SK-N-SH (cell line): ENCODE results near the gene TRPM2. TPM values are rescaled to one million over a fixed set of nuclear protein-coding genes. Genes with fewer than 3 reads are reported as not detected.

ENCODE experiments used
- CTCF ChIA-PET: fragments of 300-600, 350-600 bp; formaldehyde crosslinking; extraction: SDS; loops from one replicate; lab custom pipeline; 2021; lab: Yijun Ruan, JAX
- POLR2A ChIA-PET: fragments of 350-600 bp; sonication (Branson Sonifier 250); formaldehyde crosslinking; extraction: SDS; loops from one replicate; lab custom pipeline; 2020; ENCODE audit warnings: antibody characterized with exemption, inconsistent platforms; lab: Yijun Ruan, JAX
- DNase-seq: peaks from one replicate; pipeline ENCODE4 v3.0.0; 2012
- H2AFZ ChIP-seq: fragments of 200-600 bp; sonication (generic); 2 replicates; pipeline ENCODE4 v1.8.1; 2016; ENCODE audit warnings: antibody characterized with exemption, mild to moderate bottlenecking, low read depth
- H3F3A ChIP-seq: fragments of 200-600 bp; sonication (generic); replicated peaks from 2 replicates; pipeline ENCODE3; 2016; ENCODE audit warnings: antibody characterized with exemption, mild to moderate bottlenecking; ENCODE audit not compliant: insufficient read depth
- H3K27ac ChIP-seq, 2 experiments: fragments of 200-500 bp in 1 of 2; fragments of 200-600 bp in 1 of 2; sonication (Bioruptor generic) in 1 of 2; sonication (generic), shearing (Covaris generic) in 1 of 2; 2 replicates each; pipeline versions ENCODE4 v1.5.1 to v1.6.1; 2014 to 2016; ENCODE audit warnings: low read depth in 2 of 2, inconsistent platforms in 1 of 2, low read length in 1 of 2, mild to moderate bottlenecking in 1 of 2, mixed read lengths in 1 of 2
- H3K27me3 ChIP-seq: fragments of 200-600 bp; sonication (generic), shearing (Covaris generic); 2 replicates; pipeline ENCODE4 v1.6.1; 2016; ENCODE audit warnings: mixed run types; ENCODE audit not compliant: insufficient read depth
- H3K36me3 ChIP-seq, 2 experiments: fragments of 200-500 bp in 1 of 2; fragments of 200-600 bp in 1 of 2; sonication (Bioruptor generic) in 1 of 2; sonication (generic) in 1 of 2; replicated peaks in 1 of 2; 2 replicates each; pipeline versions ENCODE3 to v1.5.1; 2014 to 2016; ENCODE audit warnings: low read length in 1 of 2, mild to moderate bottlenecking in 1 of 2; ENCODE audit not compliant: insufficient read depth in 2 of 2, control insufficient read depth in 1 of 2
- H3K4me1 ChIP-seq, 2 experiments: fragments of 200-500 bp in 1 of 2; fragments of 200-600 bp in 1 of 2; sonication (Bioruptor generic) in 1 of 2; sonication (generic), shearing (Covaris generic) in 1 of 2; 2 replicates each; pipeline versions ENCODE4 v1.5.1 to v1.6.1; 2014 to 2016; ENCODE audit warnings: low read depth in 1 of 2, low read length in 1 of 2, mixed run types in 1 of 2; ENCODE audit not compliant: insufficient read depth in 2 of 2, control insufficient read depth in 1 of 2
- H3K4me2 ChIP-seq: fragments of 200-600 bp; sonication (generic), shearing (Covaris generic); 2 replicates; pipeline ENCODE4 v1.6.1; 2017; ENCODE audit warnings: mixed run types
- H3K4me3 ChIP-seq, 2 experiments: fragments of 200-500 bp in 1 of 2; fragments of 200-600 bp in 1 of 2; sonication (Bioruptor generic) in 1 of 2; sonication (generic), shearing (Covaris generic) in 1 of 2; 2 replicates each; pipeline versions ENCODE4 v1.5.1 to v1.8.1; 2014 to 2016; ENCODE audit warnings: low read depth in 2 of 2, inconsistent platforms in 1 of 2, low read length in 1 of 2, mild to moderate bottlenecking in 1 of 2, mixed read lengths in 1 of 2, moderate library complexity in 1 of 2
- H3K79me2 ChIP-seq: fragments of 200-600 bp; sonication (generic); 2 replicates; pipeline ENCODE4 v1.8.1; 2017; ENCODE audit warnings: mild to moderate bottlenecking; ENCODE audit not compliant: insufficient read depth
- H3K9ac ChIP-seq: fragments of 200-600 bp; sonication (generic); 2 replicates; pipeline ENCODE4 v1.6.1; 2017; ENCODE audit warnings: mixed run types
- H3K9me2 ChIP-seq: fragments of 200-600 bp; sonication (generic); 2 replicates; pipeline ENCODE4 v1.6.1; 2017; ENCODE audit warnings: mixed run types
- H3K9me3 ChIP-seq: fragments of 200-600 bp; sonication (generic); 2 replicates; pipeline ENCODE4 v1.6.1; 2017; ENCODE audit warnings: mixed run types, mild to moderate bottlenecking, moderate library complexity
- H4K20me1 ChIP-seq: fragments of 200-600 bp; sonication (generic); 2 replicates; pipeline ENCODE4 v1.6.1; 2017; ENCODE audit warnings: mild to moderate bottlenecking, mixed run types; ENCODE audit not compliant: insufficient read depth
- CHD2 ChIP-seq: fragments of 150-350 bp; IDR thresholded peaks from 2 replicates; pipeline ENCODE4 v1.6.1; 2018; ENCODE audit warnings: low read length; ENCODE audit not compliant: partially characterized antibody
- ELF1 ChIP-seq: IDR thresholded peaks from 2 replicates; pipeline ENCODE4 v1.4.0; 2012
- EP300 ChIP-seq, 2 experiments: IDR thresholded peaks; 2 replicates each; pipeline versions ENCODE4 v1.4.0 to v1.6.1; 2012; ENCODE audit warnings: borderline replicate concordance in 1 of 2, low read depth in 1 of 2, low read length in 1 of 2
- FOXM1 ChIP-seq: IDR thresholded peaks from 2 replicates; pipeline ENCODE4 v1.4.0; 2012; ENCODE audit warnings: low read depth, mild to moderate bottlenecking
- JUND ChIP-seq: IDR thresholded peaks from 2 replicates; pipeline ENCODE4 v1.4.0; 2012
- MEF2A ChIP-seq: IDR thresholded peaks from 2 replicates; pipeline ENCODE4 v1.4.0; 2012; ENCODE audit warnings: low read depth, borderline replicate concordance
- NFIC ChIP-seq: IDR thresholded peaks from 2 replicates; pipeline ENCODE4 v1.4.0; 2012; ENCODE audit warnings: borderline replicate concordance
- NRF1 ChIP-seq: IDR thresholded peaks from 2 replicates; pipeline ENCODE4 v1.6.1; 2012; ENCODE audit warnings: low read depth, mild to moderate bottlenecking, low read length
- RCOR1 ChIP-seq: fragments of 150-350 bp; IDR thresholded peaks from 2 replicates; pipeline ENCODE4 v1.6.1; 2017; ENCODE audit warnings: antibody characterized with exemption, low read length
- RXRA ChIP-seq: IDR thresholded peaks from 2 replicates; pipeline ENCODE4 v1.4.0; 2012; ENCODE audit warnings: low read depth, mild to moderate bottlenecking, borderline replicate concordance
- SIN3A ChIP-seq: IDR thresholded peaks from 2 replicates; pipeline ENCODE4 v1.6.1; 2012; ENCODE audit warnings: low read depth, mild to moderate bottlenecking, low read length, moderate library complexity, borderline replicate concordance
- TAF1 ChIP-seq: IDR thresholded peaks from 2 replicates; pipeline ENCODE4 v1.6.1; 2012; ENCODE audit warnings: low read depth, mild to moderate bottlenecking, low read length, moderate library complexity, borderline replicate concordance
- TCF12 ChIP-seq: IDR thresholded peaks from 2 replicates; pipeline ENCODE4 v1.4.0; 2012
- TEAD4 ChIP-seq: IDR thresholded peaks from 2 replicates; pipeline ENCODE4 v1.4.0; 2012; ENCODE audit warnings: mild to moderate bottlenecking, borderline replicate concordance; ENCODE audit not compliant: insufficient read depth
- whole genome bisulfite sequencing: methylation state at CpG from one replicate; pipeline ENCODE4 v1.1.6; 2017; ENCODE audit warnings: low lambda C conversion rate; 5-methylcytosine and 5-hydroxymethylcytosine counted together
- polyA plus RNA-seq, 3 experiments: library from polyadenylated mRNA; depleted of rRNA; stranded (reverse); fragments of >200 nt; gene quantifications; 2 replicates each; pipeline ENCODE4 v1.2.3, GENCODE V29; 2012
- TF ChIP-seq, protein P1 (sequence below): IDR thresholded peaks from 2 replicates; pipeline ENCODE4; 2012
- TF ChIP-seq, protein P2 (sequence below): fragments of 150-350 bp; IDR thresholded peaks from 2 replicates; pipeline ENCODE4 v1.6.1; 2017; ENCODE audit warnings: antibody characterized with exemption, low read length, low read depth, borderline replicate concordance
- TF ChIP-seq, protein P3 (sequence below): fragments of 150-350 bp; IDR thresholded peaks from 2 replicates; pipeline ENCODE4 v1.6.1; 2016; ENCODE audit warnings: mild to moderate bottlenecking, low read depth, low read length
- TF ChIP-seq, protein P4 (sequence below): IDR thresholded peaks from 2 replicates; pipeline ENCODE4 v1.4.0; 2012; ENCODE audit warnings: low read depth, borderline replicate concordance

Gene TRPM2
- polyA plus RNA-seq, 1 of the 3 experiments (the other 2 are of a cell fraction) = not detected

DNA sequence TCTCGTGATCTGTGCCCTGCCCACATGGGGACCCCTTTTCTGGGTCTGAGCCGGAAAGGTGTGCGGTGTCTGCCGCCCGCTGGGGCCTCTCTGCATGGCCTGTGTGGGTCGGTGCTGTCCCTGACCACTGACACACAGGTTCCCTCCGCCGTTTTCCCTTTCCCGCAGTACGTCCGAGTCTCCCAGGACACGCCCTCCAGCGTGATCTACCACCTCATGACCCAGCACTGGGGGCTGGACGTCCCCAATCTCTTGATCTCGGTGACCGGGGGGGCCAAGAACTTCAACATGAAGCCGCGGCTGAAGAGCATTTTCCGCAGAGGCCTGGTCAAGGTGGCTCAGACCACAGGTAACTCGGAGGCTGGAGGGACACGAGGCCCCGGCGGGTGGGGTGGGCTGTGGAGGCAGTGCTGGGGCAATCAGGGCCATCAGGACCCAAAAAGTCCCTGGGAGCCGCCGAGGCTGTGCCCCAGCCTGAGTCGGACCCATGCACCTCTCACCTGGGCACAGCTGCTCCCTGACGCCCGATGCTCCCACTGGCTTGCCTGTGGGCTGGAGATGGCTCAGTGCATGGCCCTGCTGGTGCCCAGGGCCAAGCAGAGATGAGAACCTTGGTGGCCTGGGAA is 13.3 kb downstream of the TRPM2 start:
- Histone ChIP-seq H3F3A (no peaks in the 10 kb centered on the region), H3K36me3 (no peaks in the 10 kb centered on the region)

More for the DNA sequence above, 13.3 kb downstream of the TRPM2 start:
- no peak overlapping the region for H3K4me3 ChIP-seq
- no peak for TF ChIP-seq CHD2
- no peak for TF ChIP-seq NRF1
- no peak for TF ChIP-seq TCF12
- no peak for TF ChIP-seq NFIC
- no peak for TF ChIP-seq ELF1
- no peak for TF ChIP-seq JUND
- TF ChIP-seq, protein P1, sequence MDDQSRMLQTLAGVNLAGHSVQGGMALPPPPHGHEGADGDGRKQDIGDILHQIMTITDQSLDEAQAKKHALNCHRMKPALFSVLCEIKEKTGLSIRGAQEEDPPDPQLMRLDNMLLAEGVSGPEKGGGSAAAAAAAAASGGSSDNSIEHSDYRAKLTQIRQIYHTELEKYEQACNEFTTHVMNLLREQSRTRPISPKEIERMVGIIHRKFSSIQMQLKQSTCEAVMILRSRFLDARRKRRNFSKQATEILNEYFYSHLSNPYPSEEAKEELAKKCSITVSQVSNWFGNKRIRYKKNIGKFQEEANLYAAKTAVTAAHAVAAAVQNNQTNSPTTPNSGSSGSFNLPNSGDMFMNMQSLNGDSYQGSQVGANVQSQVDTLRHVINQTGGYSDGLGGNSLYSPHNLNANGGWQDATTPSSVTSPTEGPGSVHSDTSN = no peak
- TF ChIP-seq EP300 (IDR thresholded peaks at IDR 0.05; ENCODE audit: borderline replicate concordance in 1 of 2, low read depth in 1 of 2, low read length in 1 of 2) = no peak
- TF ChIP-seq TEAD4 = no peak
- TF ChIP-seq, protein P2, sequence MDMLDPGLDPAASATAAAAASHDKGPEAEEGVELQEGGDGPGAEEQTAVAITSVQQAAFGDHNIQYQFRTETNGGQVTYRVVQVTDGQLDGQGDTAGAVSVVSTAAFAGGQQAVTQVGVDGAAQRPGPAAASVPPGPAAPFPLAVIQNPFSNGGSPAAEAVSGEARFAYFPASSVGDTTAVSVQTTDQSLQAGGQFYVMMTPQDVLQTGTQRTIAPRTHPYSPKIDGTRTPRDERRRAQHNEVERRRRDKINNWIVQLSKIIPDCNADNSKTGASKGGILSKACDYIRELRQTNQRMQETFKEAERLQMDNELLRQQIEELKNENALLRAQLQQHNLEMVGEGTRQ = no peak
- no peak for TF ChIP-seq SIN3A
- TF ChIP-seq, protein P3, sequence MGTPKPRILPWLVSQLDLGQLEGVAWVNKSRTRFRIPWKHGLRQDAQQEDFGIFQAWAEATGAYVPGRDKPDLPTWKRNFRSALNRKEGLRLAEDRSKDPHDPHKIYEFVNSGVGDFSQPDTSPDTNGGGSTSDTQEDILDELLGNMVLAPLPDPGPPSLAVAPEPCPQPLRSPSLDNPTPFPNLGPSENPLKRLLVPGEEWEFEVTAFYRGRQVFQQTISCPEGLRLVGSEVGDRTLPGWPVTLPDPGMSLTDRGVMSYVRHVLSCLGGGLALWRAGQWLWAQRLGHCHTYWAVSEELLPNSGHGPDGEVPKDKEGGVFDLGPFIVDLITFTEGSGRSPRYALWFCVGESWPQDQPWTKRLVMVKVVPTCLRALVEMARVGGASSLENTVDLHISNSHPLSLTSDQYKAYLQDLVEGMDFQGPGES = no peak
- TF ChIP-seq RCOR1 = no peak
- TF ChIP-seq TAF1 = no peak
- TF ChIP-seq RXRA = no peak
- TF ChIP-seq, protein P4, sequence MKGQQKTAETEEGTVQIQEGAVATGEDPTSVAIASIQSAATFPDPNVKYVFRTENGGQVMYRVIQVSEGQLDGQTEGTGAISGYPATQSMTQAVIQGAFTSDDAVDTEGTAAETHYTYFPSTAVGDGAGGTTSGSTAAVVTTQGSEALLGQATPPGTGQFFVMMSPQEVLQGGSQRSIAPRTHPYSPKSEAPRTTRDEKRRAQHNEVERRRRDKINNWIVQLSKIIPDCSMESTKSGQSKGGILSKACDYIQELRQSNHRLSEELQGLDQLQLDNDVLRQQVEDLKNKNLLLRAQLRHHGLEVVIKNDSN = no peak
- no peak for TF ChIP-seq MEF2A
- TF ChIP-seq FOXM1 = no peak
- H3K27me3 ChIP-seq = peaks cover 55% of the 10 kb centered on the region
- H3K9ac ChIP-seq = no peak overlapping the region
- POLR2A ChIA-PET = no interaction called here
- no peaks in the 10 kb centered on the region for H3K9me3 ChIP-seq
- no peaks in the 10 kb centered on the region for H3K9me2 ChIP-seq
- no peaks in the 10 kb centered on the region for H4K20me1 ChIP-seq
- 51% methylated on average over 20 of the region's 28 CpGs for WGBS
- no peaks in the 10 kb centered on the region for H3K79me2 ChIP-seq
- peak; percentile 13 for DNase-seq
- H3K4me2 ChIP-seq = no peak overlapping the region
- H3K4me1 ChIP-seq = peaks cover 0 to 7% of the 10 kb centered on the region in 2 experiments; a peak in 1 of 4 replicates
- CTCF ChIA-PET = no interaction called here
- no peak overlapping the region for H2AFZ ChIP-seq
- no peak overlapping the region for H3K27ac ChIP-seq
